Left colon (tissue), 2 donors: ENCODE measurements around the gene RTEL1. TPM values are rescaled to one million over a fixed set of nuclear protein-coding genes. Genes with fewer than 3 reads are reported as not detected.
"Not testable (repeated sequence)": the region's sequence is repeated elsewhere in the genome, so short reads cannot be mapped to it uniquely, and the experiment has no call there.

Source experiments
- ATAC-seq: fragments of 200-7000 bp; cut with Tn5 transposase; one replicate; pipeline ENCODE4 v1.9.1; 2020; ENCODE audit warnings: mild to moderate bottlenecking, moderate library complexity
- DNase-seq, 2 donors: peaks; one replicate each; pipeline ENCODE4 v3.0.0-alpha.2; 2020
- intact Hi-C, 2 donors: fragments of 100-400 bp; cut with DNase I in 1 of 2; cut with micrococcal nuclease in 1 of 2; formaldehyde crosslinking; loops; one replicate each; pipeline versions ENCODE4 v1.11.2 to v1.14.0; 2022; cut with DNase I, micrococcal nuclease
- total RNA-seq, 2 donors: library from RNA; stranded (reverse); fragmentation: NEBNext Ultra II Directional; extraction: Animal tissue kit (Norgen Biotek cat#: 25700); gene quantifications; one replicate each; pipeline ENCODE4 v1.2.1, GENCODE V29; 2021
- donor health status: DM: no; HTN: no; CAD: no.
- donor health status: DM: yes; HTN: yes; CAD: no.

RTEL1 gene
- total RNA-seq, 2 donors from 2014 or later = 16.9 to 34.6 TPM

GRCh38 chr20:63627129-63627750 is 30.9 kb upstream of the RTEL1 start:
- intact Hi-C loops = no loop called here
- ATAC-seq = peak; percentile 87
- peak; percentile 94 to 96 for DNase-seq

DNA sequence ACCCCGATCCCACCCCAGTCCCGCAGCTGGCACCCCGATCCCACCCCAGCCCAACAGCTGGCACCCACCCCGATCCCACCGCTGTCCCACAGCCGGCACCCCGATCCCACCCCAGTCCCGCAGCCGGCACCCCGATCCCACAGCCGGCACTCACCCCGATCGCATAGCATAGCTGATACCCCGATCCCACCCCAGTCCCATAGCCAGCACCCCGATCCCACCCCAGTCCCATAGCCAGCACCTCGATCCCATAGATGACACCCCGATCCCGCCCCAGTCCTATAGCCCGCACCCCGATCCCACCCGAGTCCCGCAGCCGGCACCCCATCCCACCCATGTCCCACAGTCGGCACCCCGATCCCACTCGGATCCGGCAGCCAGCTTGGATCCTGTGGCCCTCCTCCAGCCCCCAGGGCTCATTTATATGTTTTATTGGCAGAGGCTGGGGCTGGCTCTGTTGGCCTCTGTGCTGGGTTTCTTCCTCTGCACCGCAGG is 30.3 kb upstream of the RTEL1 start:
- ATAC-seq = peak; percentile 39

GRCh38 chr20:63628246-63628975 is 29.7 kb upstream of the RTEL1 start:
- DNase-seq (peak; percentile 69 to 73), ATAC-seq (peak; percentile 64)

More for the DNA sequence above, 30.3 kb upstream of the RTEL1 start:
- intact Hi-C loops = no loop called here
- no peak for DNase-seq

DNA sequence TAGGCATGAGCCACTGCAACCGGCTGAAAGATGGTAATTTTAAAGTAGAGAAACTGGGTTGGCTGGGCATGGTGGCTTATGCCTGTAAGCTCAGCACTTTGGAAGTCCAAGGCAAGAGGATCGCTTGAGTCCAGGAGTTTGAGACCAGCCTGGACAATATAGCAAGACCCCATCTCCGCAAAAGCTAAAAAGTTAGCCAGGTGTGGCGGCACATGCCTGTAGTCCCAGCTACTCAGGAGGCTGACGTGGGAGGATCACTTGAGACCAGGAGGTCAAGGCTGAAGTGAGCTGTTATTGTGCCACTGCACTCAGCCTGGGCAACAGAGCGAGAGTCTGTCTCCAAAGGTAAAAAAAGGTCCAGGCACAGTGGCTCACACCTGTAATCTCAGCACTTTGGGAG is 27.2 kb upstream of the RTEL1 start:
- DNase-seq, intact Hi-C loops, ATAC-seq: not testable (repeated sequence)

More at GRCh38 chr20:63628246-63628975, 29.7 kb upstream of the RTEL1 start:
- intact Hi-C loops = no loop called here

- DNase-seq, ATAC-seq, intact Hi-C loops: not testable (repeated sequence)
Measured at GRCh38 chr20:63631426-63631825, 26.7 kb upstream of the RTEL1 start.

GRCh38 chr20:63633732-63634131 is 24.4 kb upstream of the RTEL1 start:
- no peak for DNase-seq
- intact Hi-C loops = no loop called here
- no peak for ATAC-seq

DNA sequence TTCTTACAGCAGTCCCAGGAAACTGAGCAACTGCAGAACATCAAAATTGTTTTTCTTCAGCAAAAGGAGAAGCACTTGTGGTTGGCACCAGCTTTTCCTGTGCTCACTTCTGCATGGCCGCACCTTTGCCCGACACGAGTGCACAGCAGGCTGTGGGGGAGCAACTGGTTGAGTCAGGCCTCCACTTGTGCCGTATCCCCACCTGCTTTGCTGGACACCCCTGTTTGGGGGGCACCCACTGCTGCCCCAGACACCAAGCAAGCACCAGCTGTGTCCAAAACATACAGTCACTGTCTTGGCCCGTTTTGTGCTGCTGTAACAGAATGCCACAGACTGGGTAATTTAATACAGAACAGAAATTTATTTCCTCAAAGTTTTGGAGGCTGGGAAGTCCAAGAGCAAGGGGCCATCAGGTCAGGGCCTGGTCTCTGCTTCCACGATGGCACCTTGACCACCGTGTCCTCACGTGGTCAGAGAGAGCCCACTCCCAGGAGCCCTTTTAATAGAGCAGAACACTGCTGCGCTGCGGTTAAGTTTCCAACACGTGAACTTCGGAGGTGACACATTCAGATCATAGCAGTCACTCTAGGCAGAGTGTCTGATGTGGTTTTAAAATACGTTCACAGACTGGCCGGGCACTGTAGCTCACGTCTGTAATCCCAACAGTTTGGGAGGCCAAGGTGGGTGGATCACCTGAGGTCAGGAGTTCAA is 22.5 kb upstream of the RTEL1 start:
- DNase-seq (peak in 1 of 2 donors; percentile 46), ATAC-seq (no peak)
- intact Hi-C loops = no loop called here

- ATAC-seq (no peak), DNase-seq (no peak)
- intact Hi-C loops = no loop called here
Measured at GRCh38 chr20:63636752-63637628, 21.1 kb upstream of the RTEL1 start.

GRCh38 chr20:63639093-63639975 is 18.8 kb upstream of the RTEL1 start:
- intact Hi-C loops = no loop called here
- DNase-seq (peak in 1 of 2 donors; percentile 60), ATAC-seq (no peak)

DNA sequence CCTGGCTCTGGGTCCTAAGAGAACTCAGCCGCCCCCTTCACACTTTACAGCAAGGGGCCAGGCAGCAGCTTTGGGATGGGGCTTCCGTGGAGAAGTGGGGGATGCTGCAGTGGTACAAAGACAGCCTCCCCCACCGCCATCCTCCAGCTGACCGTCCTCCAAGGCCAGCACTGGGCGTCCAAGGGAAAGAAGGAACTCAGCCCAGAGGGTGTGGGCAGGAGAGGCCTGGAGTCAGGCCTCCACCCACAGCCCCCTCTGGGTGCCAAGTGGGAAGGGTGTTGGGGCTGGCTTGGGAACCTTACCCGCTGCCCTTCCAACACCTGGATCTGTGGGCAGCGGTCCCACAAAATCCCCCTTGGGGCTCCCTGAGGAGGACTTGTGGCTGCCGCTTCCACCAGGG is 18.0 kb upstream of the RTEL1 start:
- DNase-seq (peak in 1 of 2 donors; percentile 17), ATAC-seq (no peak)
- intact Hi-C loops = loop anchor here in 1 of 2 donors (10.0 kb wide), 1 partner anchor 85 kb away; the partner anchor contains the start of gene FNDC11

DNA sequence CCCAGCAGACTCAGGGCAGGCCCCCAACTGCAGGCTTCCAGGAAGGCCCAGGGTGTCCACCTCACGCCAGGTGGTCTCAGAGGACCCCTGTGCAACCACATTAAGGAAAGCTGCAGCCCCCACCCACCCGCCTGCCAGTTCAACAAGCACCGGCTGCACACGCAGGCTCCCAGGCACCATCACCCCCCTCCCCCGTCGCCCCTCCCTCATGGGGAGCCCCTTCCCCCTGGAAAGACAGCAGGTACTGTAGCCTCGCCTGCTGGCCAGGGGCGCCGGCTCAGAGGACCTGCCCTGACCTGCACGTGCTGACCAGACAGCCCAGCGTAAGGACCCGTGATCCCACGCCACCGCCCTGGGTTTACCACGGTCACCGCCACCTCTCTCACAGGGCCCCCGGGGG is 17.4 kb upstream of the RTEL1 start:
- intact Hi-C loops = loop anchor here in 1 of 2 donors (10.0 kb wide), 1 partner anchor 86 kb away; the partner anchor contains the start of gene FNDC11
- not testable (repeated sequence) for ATAC-seq
- DNase-seq = peak in 1 of 2 donors; percentile 47

- DNase-seq (no peak), ATAC-seq (peak; percentile 42)
- intact Hi-C loops = loop anchor here in 1 of 2 donors (10.0 kb wide), 1 partner anchor 86 kb away; the partner anchor contains the start of gene FNDC11
Measured at GRCh38 chr20:63641146-63641791, 16.8 kb upstream of the RTEL1 start.

- intact Hi-C loops = loop anchor here in 1 of 2 donors (10.0 kb wide), 1 partner anchor 87 kb away; the partner anchor contains the start of gene FNDC11
- DNase-seq (peak; percentile 89 to 98), ATAC-seq (peak; percentile 85)
Measured at GRCh38 chr20:63641792-63642523, 16.2 kb upstream of the RTEL1 start.

DNA sequence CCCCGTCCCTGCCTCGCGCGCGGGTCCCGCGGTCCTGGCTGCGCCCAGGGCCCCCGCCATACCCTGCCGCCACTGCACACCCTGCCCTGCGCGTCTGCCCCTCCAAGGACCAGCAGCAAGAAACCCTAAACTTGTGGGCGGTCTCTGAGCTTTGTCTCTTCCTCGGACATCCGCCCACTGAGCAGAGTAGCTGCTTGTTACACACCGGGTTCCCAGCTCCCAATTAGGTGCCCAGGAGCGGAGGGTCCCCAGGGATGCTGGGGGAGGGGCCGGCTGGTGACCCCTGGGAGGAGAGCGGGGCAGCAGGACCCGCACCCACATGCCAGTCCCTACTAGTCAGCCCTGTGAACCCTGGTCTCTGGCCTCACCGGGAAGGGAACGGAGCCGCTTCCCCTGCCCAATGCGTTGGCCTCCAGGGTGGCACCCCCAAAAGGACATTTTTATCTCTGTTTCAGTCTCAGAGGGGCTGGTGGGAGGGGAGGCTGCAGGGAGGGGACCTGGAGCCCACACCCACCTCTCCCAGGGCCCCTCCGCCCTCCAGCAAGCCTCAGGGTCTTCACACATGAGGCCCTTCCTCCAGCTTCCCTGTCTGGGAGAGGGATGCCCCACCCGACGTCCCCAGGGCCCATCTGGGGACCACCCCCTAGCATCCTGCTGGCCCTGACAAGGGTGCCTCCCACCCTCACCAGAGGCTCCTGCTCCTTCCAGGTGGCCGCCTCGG is 15.4 kb upstream of the RTEL1 start:
- intact Hi-C loops = loop anchor here in 1 of 2 donors (10.0 kb wide), 1 partner anchor 88 kb away; the partner anchor contains the start of gene FNDC11
- DNase-seq = peak in 1 of 2 donors; percentile 40

GRCh38 chr20:63643499-63643898 is 14.6 kb upstream of the RTEL1 start:
- intact Hi-C loops = loop anchor here in 1 of 2 donors (10.0 kb wide), 1 partner anchor 89 kb away; the partner anchor contains the start of gene FNDC11
- DNase-seq (no peak), ATAC-seq (no peak)

More for the DNA sequence above, 15.4 kb upstream of the RTEL1 start:
- ATAC-seq = no peak
